Measurements from ENCODE around the gene RBM12. TPM values are rescaled to one million over a fixed set of nuclear protein-coding genes. Genes with fewer than 3 reads are reported as not detected.

RBM12 gene
- total and polyA plus RNA-seq, 2 of the 8 experiments (the other 6 are each of a cell fraction or from before 2014, with no cell fraction given): 187 to 214 TPM

- TF ChIP-seq SUZ12 (IDR thresholded peaks at IDR 0.05; ENCODE audit: low read length) (no peak), SP2 (IDR thresholded peaks at IDR 0.05; ENCODE audit: low read length) (no peak), TCF12 (IDR thresholded peaks at IDR 0.05; ENCODE audit: low read depth, low read length) (no peak), EGR1 (IDR thresholded peaks at IDR 0.05; ENCODE audit: borderline replicate concordance, low read depth, low read length) (no peak), SRF (IDR thresholded peaks at IDR 0.05; ENCODE audit: low read depth, low read length) (no peak)
- TF ChIP-seq, protein P1, sequence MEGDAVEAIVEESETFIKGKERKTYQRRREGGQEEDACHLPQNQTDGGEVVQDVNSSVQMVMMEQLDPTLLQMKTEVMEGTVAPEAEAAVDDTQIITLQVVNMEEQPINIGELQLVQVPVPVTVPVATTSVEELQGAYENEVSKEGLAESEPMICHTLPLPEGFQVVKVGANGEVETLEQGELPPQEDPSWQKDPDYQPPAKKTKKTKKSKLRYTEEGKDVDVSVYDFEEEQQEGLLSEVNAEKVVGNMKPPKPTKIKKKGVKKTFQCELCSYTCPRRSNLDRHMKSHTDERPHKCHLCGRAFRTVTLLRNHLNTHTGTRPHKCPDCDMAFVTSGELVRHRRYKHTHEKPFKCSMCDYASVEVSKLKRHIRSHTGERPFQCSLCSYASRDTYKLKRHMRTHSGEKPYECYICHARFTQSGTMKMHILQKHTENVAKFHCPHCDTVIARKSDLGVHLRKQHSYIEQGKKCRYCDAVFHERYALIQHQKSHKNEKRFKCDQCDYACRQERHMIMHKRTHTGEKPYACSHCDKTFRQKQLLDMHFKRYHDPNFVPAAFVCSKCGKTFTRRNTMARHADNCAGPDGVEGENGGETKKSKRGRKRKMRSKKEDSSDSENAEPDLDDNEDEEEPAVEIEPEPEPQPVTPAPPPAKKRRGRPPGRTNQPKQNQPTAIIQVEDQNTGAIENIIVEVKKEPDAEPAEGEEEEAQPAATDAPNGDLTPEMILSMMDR (IDR thresholded peaks at IDR 0.05; ENCODE audit: control extremely low read depth in 1 of 3, insufficient read depth in 1 of 3, low read depth in 1 of 3, low read length in 3 of 3): no peak
- TF ChIP-seq, protein P2, sequence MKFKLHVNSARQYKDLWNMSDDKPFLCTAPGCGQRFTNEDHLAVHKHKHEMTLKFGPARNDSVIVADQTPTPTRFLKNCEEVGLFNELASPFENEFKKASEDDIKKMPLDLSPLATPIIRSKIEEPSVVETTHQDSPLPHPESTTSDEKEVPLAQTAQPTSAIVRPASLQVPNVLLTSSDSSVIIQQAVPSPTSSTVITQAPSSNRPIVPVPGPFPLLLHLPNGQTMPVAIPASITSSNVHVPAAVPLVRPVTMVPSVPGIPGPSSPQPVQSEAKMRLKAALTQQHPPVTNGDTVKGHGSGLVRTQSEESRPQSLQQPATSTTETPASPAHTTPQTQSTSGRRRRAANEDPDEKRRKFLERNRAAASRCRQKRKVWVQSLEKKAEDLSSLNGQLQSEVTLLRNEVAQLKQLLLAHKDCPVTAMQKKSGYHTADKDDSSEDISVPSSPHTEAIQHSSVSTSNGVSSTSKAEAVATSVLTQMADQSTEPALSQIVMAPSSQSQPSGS (IDR thresholded peaks at IDR 0.05; ENCODE audit: low read length): no peak
Measured at GRCh38 chr20:35644806-35645205, 19.9 kb downstream of the RBM12 start (continued).
